Measurements from ENCODE around the gene FAM24B. TPM values are rescaled to one million over a fixed set of nuclear protein-coding genes. Genes with fewer than 3 reads are reported as not detected.
A peak's percentile ranks its signal among the peaks of the same experiment; 100 is the strongest.
"Not testable (repeated sequence)": the region's sequence is repeated elsewhere in the genome, so short reads cannot be mapped to it uniquely, and the experiment has no call there.

Gene FAM24B
- 3.1 and 4.3 TPM in 2 replicates for total RNA-seq (ENCODE audit: low replicate concordance)

DNA sequence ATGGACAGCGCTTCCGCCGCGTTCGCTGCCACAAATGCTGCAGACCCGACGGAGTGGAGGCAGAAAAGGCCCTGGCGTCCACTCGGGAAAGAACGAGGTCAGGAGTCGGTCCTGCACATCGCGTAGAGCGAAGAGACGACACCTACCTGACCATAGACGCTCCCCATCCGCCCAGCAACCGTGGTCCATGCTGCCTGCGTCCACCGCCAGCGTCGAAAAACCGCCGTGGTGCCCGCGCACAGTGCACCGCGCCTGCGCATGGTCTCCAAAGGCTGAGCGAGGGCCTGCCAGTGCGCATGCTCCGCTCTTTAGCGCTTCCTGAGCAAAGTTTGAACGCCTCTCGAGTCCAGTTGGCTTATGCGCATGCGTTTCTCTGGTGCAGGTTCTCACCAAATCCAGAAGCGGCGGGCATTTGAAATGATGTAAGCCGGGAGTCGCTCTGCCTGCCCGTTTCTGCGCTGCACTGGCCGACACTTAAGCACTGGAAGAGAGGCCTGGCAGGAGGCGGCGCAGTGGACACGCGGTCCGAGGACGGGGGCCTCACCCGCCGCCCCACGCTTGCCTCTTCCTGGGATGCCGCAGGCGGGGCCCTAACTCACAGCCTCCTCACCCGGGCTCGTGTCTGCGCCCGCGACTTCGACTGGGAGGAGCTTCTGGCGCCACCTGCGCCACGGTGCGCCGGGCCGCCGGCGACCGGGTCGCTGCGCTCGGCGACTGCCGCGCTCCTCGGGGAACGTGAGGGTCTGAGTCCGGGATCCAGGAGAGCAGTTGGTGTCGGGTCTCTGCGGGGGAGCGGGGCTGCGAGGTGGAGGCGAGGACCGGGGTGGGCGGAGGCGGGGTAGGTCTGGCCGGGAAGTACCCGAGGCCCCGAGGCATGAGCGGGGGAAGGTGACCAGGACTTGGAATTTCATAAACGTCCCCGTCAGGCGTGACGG, at the start of gene FAM24B:
Gene FAM24B (minus strand): TSS at position 243 of the 935 bp plus-strand sequence. CDS start 29,066 bp downstream, outside the sequence.
- TF ChIP-seq, protein P1, sequence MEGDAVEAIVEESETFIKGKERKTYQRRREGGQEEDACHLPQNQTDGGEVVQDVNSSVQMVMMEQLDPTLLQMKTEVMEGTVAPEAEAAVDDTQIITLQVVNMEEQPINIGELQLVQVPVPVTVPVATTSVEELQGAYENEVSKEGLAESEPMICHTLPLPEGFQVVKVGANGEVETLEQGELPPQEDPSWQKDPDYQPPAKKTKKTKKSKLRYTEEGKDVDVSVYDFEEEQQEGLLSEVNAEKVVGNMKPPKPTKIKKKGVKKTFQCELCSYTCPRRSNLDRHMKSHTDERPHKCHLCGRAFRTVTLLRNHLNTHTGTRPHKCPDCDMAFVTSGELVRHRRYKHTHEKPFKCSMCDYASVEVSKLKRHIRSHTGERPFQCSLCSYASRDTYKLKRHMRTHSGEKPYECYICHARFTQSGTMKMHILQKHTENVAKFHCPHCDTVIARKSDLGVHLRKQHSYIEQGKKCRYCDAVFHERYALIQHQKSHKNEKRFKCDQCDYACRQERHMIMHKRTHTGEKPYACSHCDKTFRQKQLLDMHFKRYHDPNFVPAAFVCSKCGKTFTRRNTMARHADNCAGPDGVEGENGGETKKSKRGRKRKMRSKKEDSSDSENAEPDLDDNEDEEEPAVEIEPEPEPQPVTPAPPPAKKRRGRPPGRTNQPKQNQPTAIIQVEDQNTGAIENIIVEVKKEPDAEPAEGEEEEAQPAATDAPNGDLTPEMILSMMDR (IDR thresholded peaks at IDR 0.05; ENCODE audit: insufficient read depth, low read length) = no peak
- peak; percentile 99 for DNase-seq (ENCODE audit: low read depth)
- H3K4me3 ChIP-seq (ENCODE audit: low read depth, low read length) = peak within 1 kb of the TSS; percentile 82

- no peak overlapping the region for H3K4me3 ChIP-seq (ENCODE audit: low read depth, low read length)
- no peak for DNase-seq (ENCODE audit: low read depth)
- TF ChIP-seq, protein P1 (IDR thresholded peaks at IDR 0.05; ENCODE audit: insufficient read depth, low read length) = no peak
Observed at GRCh38 chr10:122915700-122916099, 36.3 kb upstream of the FAM24B start.

GRCh38 chr10:122911889-122912484, 32.6 kb upstream of the FAM24B start:
- TF ChIP-seq, protein P1 (IDR thresholded peaks at IDR 0.05; ENCODE audit: insufficient read depth, low read length) = no peak
- DNase-seq (ENCODE audit: low read depth) = peak; percentile 53
- no peak overlapping the region for H3K4me3 ChIP-seq (ENCODE audit: low read depth, low read length)

- no peak within 1 kb of the TSS for H3K4me3 ChIP-seq (ENCODE audit: low read depth, low read length)
- TF ChIP-seq, protein P1 (IDR thresholded peaks at IDR 0.05; ENCODE audit: insufficient read depth, low read length) = no peak
- DNase-seq (ENCODE audit: low read depth) = no peak
Observed at GRCh38 chr10:122910310-122910709, 30.9 kb upstream of the FAM24B start, which contains the start of gene FAM24A. FAM24A (plus strand) TSS chr10:122910610; CDS start chr10:122911635, 1,025 bp downstream.

DNA sequence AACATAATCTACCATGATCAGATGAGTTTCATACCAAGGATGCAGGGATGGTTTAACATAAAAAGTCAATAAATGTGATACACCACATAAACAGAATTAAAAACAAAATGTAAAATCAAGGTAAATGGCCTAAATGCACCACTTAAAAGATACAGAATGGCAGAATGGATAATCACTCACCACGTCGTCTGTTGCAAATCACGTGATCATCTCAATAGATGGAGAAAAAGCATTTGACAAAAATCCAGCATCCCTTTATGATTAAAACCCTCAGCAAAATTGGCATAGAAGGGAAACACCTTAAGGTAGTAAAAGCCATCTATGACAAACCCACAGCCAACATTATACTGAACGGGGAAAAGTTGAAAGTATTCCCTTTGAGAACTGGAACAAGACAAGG, 24.5 kb upstream of the FAM24B start:
- not testable (repeated sequence) for DNase-seq (ENCODE audit: low read depth); H3K4me3 ChIP-seq (ENCODE audit: low read depth, low read length)

- TF ChIP-seq, protein P1 (IDR thresholded peaks at IDR 0.05; ENCODE audit: insufficient read depth, low read length) = no peak
- no peak overlapping the region for H3K4me3 ChIP-seq (ENCODE audit: low read depth, low read length)
- DNase-seq (ENCODE audit: low read depth) = no peak
Observed at GRCh38 chr10:122894261-122894944, 15.0 kb upstream of the FAM24B start.
